Endothelial cell of umbilical vein (primary cell): ENCODE measurements around the gene ZBED4. TPM values are rescaled to one million over a fixed set of nuclear protein-coding genes. Genes with fewer than 3 reads are reported as not detected.

Source experiments
- BruUV-seq: library from RNA; stranded (reverse); fragments of 400-500 nt; replicated peaks from 2 replicates; lab custom pipeline; 2021; lab: Mats Ljungman, UMichigan
- CTCF ChIA-PET: fragments of 300-600, 350-600 bp; sonication (Branson Sonifier 250); formaldehyde crosslinking; loops from one replicate; lab custom pipeline; 2021; ENCODE audit warnings: antibody characterized with exemption, inconsistent platforms; lab: Charles Lee
- POLR2A ChIA-PET: fragments of 300-600, 350-600 bp; sonication (Branson Sonifier 250); formaldehyde crosslinking; loops from one replicate; lab custom pipeline; 2021; ENCODE audit warnings: antibody characterized with exemption, inconsistent platforms; lab: Charles Lee
- DNase-seq: peaks from one replicate; pipeline ENCODE4 v3.0.0-alpha.2; 2011; ENCODE audit warnings: low read depth, low spot score
- FAIRE-seq: peaks from 2 replicates; lab custom pipeline; 2011; peaks lifted over from hg19 to GRCh38; lab: Jason Lieb, UNC
- H2AFZ ChIP-seq: 2 replicates; pipeline ENCODE4 v1.6.0; 2012; ENCODE audit warnings: low read depth, low read length, control low read depth, inconsistent platforms
- H3K27ac ChIP-seq: 2 replicates; pipeline ENCODE4 v1.5.1; 2011; ENCODE audit warnings: low read depth, mild to moderate bottlenecking, control low read depth, low read length, moderate library complexity; ENCODE audit not compliant: insufficient read depth
- H3K27me3 ChIP-seq, 2 experiments: 2 replicates each; pipeline versions ENCODE4 v1.6.0 to v1.6.1; 2011; ENCODE audit warnings: low read length in 2 of 2, mixed read lengths in 1 of 2; ENCODE audit not compliant: control insufficient read depth in 2 of 2, insufficient read depth in 2 of 2
- H3K36me3 ChIP-seq, 2 experiments: 2 replicates in 1 of 2; 3 replicates in 1 of 2; pipeline ENCODE4 v1.5.1; 2011; ENCODE audit warnings: low read length in 2 of 2, mild to moderate bottlenecking in 1 of 2, moderate library complexity in 1 of 2; ENCODE audit not compliant: control insufficient read depth in 2 of 2, insufficient read depth in 2 of 2; ENCODE audit errors: extremely low read depth in 1 of 2
- H3K4me1 ChIP-seq: 3 replicates; pipeline ENCODE4 v1.5.1; 2011; ENCODE audit warnings: mild to moderate bottlenecking, low read length; ENCODE audit not compliant: control insufficient read depth, insufficient read depth; ENCODE audit errors: extremely low read depth
- H3K4me2 ChIP-seq: 2 replicates; pipeline ENCODE4 v1.6.1; 2011; ENCODE audit warnings: low read length, control low read depth, mixed read lengths; ENCODE audit not compliant: insufficient read depth
- H3K4me3 ChIP-seq, 3 experiments: fragments of 200-600 bp in 1 of 3; sonication (generic), shearing (Covaris generic) in 1 of 3; replicated peaks in 1 of 3; 2 replicates each; pipeline ENCODE4 v1.5.1; 2011 to 2016; ENCODE audit warnings: control low read depth in 3 of 3, low read length in 3 of 3, mild to moderate bottlenecking in 2 of 3, inconsistent platforms in 1 of 3, low read depth in 1 of 3, moderate library complexity in 1 of 3; ENCODE audit not compliant: insufficient read depth in 1 of 3
- H3K79me2 ChIP-seq: 2 replicates; pipeline ENCODE4 v1.6.0; 2012; ENCODE audit warnings: low read length, inconsistent platforms; ENCODE audit not compliant: control insufficient read depth, insufficient read depth
- H3K9ac ChIP-seq: replicated peaks from 2 replicates; pipeline ENCODE3; 2011; ENCODE audit warnings: low read length, control low read depth; ENCODE audit not compliant: insufficient read depth; ENCODE audit errors: extremely low read depth
- H3K9me1 ChIP-seq: replicated peaks from 3 replicates; pipeline ENCODE4 v1.6.0; 2011; ENCODE audit warnings: mild to moderate bottlenecking, low read length; ENCODE audit not compliant: control insufficient read depth, insufficient read depth; ENCODE audit errors: extremely low read depth
- H3K9me3 ChIP-seq: replicated peaks from 2 replicates; pipeline ENCODE4 v1.5.1; 2012; ENCODE audit warnings: low read length, inconsistent platforms; ENCODE audit not compliant: control insufficient read depth, insufficient read depth
- H4K20me1 ChIP-seq: replicated peaks from 2 replicates; pipeline ENCODE3; 2011; ENCODE audit warnings: mild to moderate bottlenecking, low read length; ENCODE audit not compliant: control insufficient read depth, insufficient read depth; ENCODE audit errors: extremely low read depth
- CTCF ChIP-seq, 2 donors: IDR thresholded peaks; 1 replicate in 1 of 2; 2 replicates in 1 of 2; pipeline ENCODE4 v1.5.1; 2011; ENCODE audit warnings: low read length in 2 of 2, mild to moderate bottlenecking in 2 of 2, moderate library complexity in 2 of 2, control low read depth in 1 of 2, inconsistent platforms in 1 of 2, low read depth in 1 of 2; ENCODE audit not compliant: insufficient read depth in 1 of 2; ENCODE audit errors: extremely low read depth in 1 of 2
- EZH2 ChIP-seq: IDR thresholded peaks from 2 replicates; pipeline ENCODE4 v1.6.1; 2012; ENCODE audit warnings: borderline replicate concordance, low read depth, mild to moderate bottlenecking, moderate library complexity, low read length, inconsistent platforms; ENCODE audit not compliant: severe bottlenecking
- FOS ChIP-seq: IDR thresholded peaks from 2 replicates; pipeline ENCODE4 v1.6.1; 2011; ENCODE audit warnings: mild to moderate bottlenecking, low read length, moderate library complexity, borderline replicate concordance; ENCODE audit not compliant: insufficient read depth
- GATA2 ChIP-seq: IDR thresholded peaks from 2 replicates; pipeline ENCODE4 v1.7.0; 2011; ENCODE audit warnings: low read depth, mild to moderate bottlenecking, moderate library complexity, mixed read lengths, low read length; ENCODE audit not compliant: insufficient read length, insufficient read depth
- JUN ChIP-seq: IDR thresholded peaks from 2 replicates; pipeline ENCODE4 v1.6.1; 2011; ENCODE audit warnings: borderline replicate concordance, low read depth; ENCODE audit not compliant: insufficient read length, insufficient read depth
- MAX ChIP-seq: IDR thresholded peaks from 2 replicates; pipeline ENCODE4 v1.6.1; 2011; ENCODE audit not compliant: insufficient read depth, insufficient read length
- MYC ChIP-seq: IDR thresholded peaks from one replicate; pipeline ENCODE4 v1.6.1; 2011; ENCODE audit warnings: mild to moderate bottlenecking, low read depth, low read length
- POLR2A ChIP-seq: IDR thresholded peaks from 2 replicates; pipeline ENCODE4 v1.6.1; 2012; ENCODE audit warnings: low read depth, mild to moderate bottlenecking, control low read depth, low read length
- POLR2AphosphoS5 ChIP-seq: IDR thresholded peaks from 2 replicates; pipeline ENCODE4 v1.6.1; 2012; ENCODE audit warnings: low read depth, mild to moderate bottlenecking, control low read depth, low read length, moderate library complexity; ENCODE audit not compliant: insufficient read depth
- dilution Hi-C: fragments of 300-500 bp; cut with MboI; formaldehyde crosslinking; loops from one replicate; pipeline ENCODE4 v1.15.0; 2019; ENCODE audit warnings: low sequenced_read_pairs; ENCODE audit not compliant: extremely low pct_ligation_motif_present
- intact Hi-C: fragments of 100-400 bp; cut with micrococcal nuclease; formaldehyde crosslinking; loops from one replicate; pipeline ENCODE4 v1.10.0; 2022
- polyA plus RNA-seq, 4 experiments: library from polyadenylated mRNA; depleted of rRNA in 3 of 4; stranded (reverse) in 3 of 4; unstranded in 1 of 4; fragments of >200 nt; gene quantifications; 2 replicates each; pipeline versions ENCODE4 v1.2.1 to v1.2.3, GENCODE V29; 2011 to 2012; ENCODE audit warnings: missing spikeins in 1 of 4
- total RNA-seq: library from RNA; stranded (reverse); gene quantifications from 2 replicates; pipeline ENCODE4 v1.2.3, GENCODE V29; 2021

Gene ZBED4
- total and polyA plus RNA-seq, 2 donors (not counting 3 experiments of a cell fraction or from before 2014, with no cell fraction given): 8.6 to 18.2 TPM

- no peak for DNase-seq
- H2AFZ ChIP-seq: no peak overlapping the region
- peaks cover 0 to 14% of the 10 kb centered on the region in 2 experiments for H3K36me3 ChIP-seq
- H3K4me2 ChIP-seq: no peak overlapping the region
- no peaks in the 10 kb centered on the region for H3K79me2 ChIP-seq
- ChIA-PET CTCF (no interaction called here), POLR2A (no interaction called here)
- dilution Hi-C loops: no loop called here
- H3K27ac ChIP-seq: no peak overlapping the region
- H3K9me1 ChIP-seq: no peaks in the 10 kb centered on the region
- no peak overlapping the region for H3K4me3 ChIP-seq
- no peak for TF ChIP-seq CTCF (IDR thresholded peaks at IDR 0.05; ENCODE audit: extremely low read depth in 1 of 2, insufficient read depth in 1 of 2, low read depth in 1 of 2, low read length in 2 of 2)
- TF ChIP-seq MYC: no peak
- TF ChIP-seq POLR2A: no peak
- no peak for TF ChIP-seq FOS
- no peak for TF ChIP-seq EZH2
- no peak for TF ChIP-seq JUN
- TF ChIP-seq MAX: no peak
- TF ChIP-seq POLR2AphosphoS5: no peak
- TF ChIP-seq GATA2: no peak
- no peaks in the 10 kb centered on the region for H3K27me3 ChIP-seq
- no TSS peak for BruUV-seq
- no peak for FAIRE-seq
- H4K20me1 ChIP-seq: no peaks in the 10 kb centered on the region
- no peaks in the 10 kb centered on the region for H3K9me3 ChIP-seq
- H3K9ac ChIP-seq: no peak overlapping the region
- intact Hi-C loops: no loop called here
- no peaks in the 10 kb centered on the region for H3K4me1 ChIP-seq
Measured at GRCh38 chr22:49910229-49911155, 56.8 kb downstream of the ZBED4 start.
